NCI-H128 (cell line): ENCODE results near the gene PUSL1.

Source experiments
- DNase-seq: peaks from one replicate; lab custom pipeline; 2025; ENCODE audit not compliant: unreplicated experiment; lab: John Stamatoyannopoulos, UW

The PUSL1 gene

GRCh38 chr1:1351511-1352427 lies 43.4 kb downstream of the PUSL1 start:
- DNase-seq, result no peak

DNA sequence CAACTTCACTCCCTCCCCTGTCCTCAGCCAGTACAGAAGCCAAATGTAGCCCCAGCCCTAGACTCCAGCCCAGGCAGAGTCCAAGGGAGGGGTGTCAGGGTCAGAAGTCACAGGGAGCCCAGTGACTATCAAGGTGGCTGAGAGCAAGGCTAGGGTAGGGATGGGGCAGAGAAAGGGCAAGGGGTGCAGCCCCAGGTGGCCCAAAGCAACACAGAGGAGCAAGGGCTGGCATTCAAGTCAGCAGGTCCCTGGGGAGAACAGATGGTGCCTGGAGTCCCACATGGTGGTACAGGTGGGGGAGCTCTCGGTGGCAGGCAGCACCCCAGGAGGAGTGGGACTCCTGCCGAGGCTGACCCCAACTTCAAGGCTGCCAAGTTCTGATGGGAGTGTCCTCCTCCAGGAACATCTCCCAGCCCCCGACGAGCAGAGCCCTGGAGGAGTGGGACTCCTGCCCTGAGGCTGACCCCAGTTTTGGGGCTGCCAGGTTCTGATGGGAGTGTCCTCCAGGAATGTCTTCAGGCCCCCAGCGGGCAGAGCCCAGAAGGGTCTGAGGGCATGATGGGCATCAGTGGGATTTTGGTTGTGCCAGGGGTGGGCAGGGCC lies 44.5 kb downstream of the PUSL1 start:
- DNase-seq, result no peak

- no peak for DNase-seq
These were observed 45.2 kb downstream of the PUSL1 start for GRCh38 chr1:1353389-1354151.

DNA sequence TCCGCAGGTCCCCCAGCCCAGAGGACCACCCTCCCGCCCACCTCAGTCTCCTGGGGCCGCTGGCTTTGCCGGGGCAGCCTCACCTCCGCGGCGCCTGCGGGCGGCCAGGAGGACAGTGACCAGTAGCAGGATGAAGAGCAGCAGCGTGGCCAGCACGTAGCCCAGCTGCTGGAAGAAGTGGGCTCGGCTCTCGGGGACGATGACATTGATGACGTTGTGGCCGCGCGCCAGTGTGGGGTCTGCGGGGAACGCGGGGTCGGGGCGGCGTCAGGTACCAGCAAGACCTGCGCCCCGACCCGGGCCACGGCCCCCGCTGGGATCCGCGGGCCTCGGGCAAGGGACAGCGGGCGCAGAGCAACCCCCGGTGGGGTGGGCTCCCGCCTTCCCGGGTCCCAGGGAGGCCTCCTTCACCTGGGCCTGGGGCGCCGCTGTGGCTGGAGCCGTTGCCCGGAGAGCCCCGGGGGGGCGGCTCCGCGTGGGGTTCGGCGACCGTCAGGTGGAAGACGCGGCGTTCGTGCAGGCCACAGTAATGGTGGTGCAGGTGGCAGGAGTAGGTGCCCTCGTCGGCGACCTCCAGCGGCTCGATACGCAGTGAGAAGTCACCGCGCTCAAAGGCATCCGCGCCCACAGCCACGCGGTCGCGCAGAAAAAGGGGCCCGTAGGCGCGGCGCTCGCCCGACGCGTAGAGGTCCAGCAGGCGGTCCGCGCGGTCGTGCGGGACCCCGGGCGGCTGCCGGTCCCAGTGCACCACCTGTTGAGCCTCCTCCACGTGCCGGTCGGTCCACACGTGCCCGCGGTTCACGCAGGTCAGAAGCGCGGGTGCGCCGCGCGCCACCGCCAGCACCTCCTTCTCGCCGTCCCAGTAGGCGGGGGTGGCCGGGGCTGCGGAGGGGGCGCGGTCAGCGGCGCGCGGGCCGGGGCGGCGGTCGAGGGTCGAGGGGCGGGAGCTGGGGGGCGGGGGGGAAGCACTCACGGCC lies 46.2 kb downstream of the PUSL1 start:
- no peak for DNase-seq

GRCh38 chr1:1355416-1355815 lies 47.0 kb downstream of the PUSL1 start:
- no peak for DNase-seq

DNA sequence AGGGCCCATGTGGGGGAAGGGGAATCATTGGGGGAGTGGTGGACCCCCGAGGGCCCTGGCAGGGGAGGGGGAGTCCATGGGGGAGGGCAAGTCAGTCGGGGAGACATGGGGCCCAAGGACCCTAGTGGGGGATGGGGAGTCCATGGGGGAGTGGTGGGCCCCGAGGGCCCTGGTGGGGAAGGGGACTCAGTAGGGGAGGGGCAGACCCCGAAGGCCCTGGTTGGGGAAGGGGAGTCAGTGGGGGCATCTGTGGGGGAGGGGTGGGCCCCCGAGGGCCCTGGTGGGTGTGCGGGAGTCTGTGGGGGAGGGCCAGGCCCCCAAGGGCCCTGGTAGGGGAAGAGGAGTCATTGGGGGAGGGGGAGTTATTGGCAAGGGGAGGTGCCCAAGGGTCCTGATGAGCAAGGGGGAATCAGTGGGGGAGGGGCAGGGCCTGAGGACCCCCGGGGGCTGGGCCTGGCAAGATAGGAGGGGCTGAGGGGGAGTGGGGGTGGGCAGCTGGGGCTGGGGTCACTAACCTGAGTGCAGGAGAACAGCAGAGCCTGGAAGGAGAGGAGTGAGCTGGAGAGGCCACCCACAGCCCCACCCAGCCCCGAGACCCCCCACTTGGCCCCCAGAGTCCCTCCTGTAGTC lies 47.9 kb downstream of the PUSL1 start:
- no peak for DNase-seq

DNA sequence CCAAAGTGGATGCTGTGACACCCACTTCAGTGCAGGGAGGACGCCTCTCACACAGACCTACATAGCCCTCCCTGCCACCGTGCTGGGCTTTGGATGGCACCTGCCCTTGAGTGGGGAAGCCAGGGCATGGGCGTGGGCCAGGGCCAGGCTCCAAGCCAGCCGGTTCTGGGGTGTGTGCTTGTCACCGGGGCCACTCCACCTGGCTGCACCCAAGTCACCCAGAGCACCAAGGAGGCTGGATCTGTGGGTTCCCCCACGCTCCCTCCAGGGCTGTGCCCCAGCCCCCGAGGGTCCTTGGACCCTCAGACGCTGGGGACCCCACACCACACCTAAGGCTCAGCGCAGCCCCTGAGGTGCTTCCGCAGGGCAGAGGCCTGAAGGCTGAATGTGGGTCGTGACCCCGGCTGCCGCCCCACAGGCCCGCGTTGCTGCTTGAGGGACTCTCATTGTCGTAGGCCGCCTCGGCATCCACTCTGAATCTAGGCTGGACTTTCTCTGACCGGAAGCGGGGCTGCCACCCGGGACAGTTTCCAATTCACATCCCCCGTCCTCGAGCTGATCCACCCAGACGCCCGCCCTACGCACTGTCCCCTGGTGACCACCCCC lies 48.5 kb downstream of the PUSL1 start:
- no peak for DNase-seq

- DNase-seq, result no peak
These were observed 49.6 kb downstream of the PUSL1 start for GRCh38 chr1:1357871-1358432.

- no peak for DNase-seq
These were observed 50.3 kb downstream of the PUSL1 start, which contains the start of gene MXRA8 for GRCh38 chr1:1358433-1359271. Gene MXRA8, minus strand, starts transcription at chr1:1358555. Its CDS starts 51 bp downstream, at chr1:1358504.

- no peak for DNase-seq
These were observed 50.9 kb downstream of the PUSL1 start for GRCh38 chr1:1359308-1359663.

DNA sequence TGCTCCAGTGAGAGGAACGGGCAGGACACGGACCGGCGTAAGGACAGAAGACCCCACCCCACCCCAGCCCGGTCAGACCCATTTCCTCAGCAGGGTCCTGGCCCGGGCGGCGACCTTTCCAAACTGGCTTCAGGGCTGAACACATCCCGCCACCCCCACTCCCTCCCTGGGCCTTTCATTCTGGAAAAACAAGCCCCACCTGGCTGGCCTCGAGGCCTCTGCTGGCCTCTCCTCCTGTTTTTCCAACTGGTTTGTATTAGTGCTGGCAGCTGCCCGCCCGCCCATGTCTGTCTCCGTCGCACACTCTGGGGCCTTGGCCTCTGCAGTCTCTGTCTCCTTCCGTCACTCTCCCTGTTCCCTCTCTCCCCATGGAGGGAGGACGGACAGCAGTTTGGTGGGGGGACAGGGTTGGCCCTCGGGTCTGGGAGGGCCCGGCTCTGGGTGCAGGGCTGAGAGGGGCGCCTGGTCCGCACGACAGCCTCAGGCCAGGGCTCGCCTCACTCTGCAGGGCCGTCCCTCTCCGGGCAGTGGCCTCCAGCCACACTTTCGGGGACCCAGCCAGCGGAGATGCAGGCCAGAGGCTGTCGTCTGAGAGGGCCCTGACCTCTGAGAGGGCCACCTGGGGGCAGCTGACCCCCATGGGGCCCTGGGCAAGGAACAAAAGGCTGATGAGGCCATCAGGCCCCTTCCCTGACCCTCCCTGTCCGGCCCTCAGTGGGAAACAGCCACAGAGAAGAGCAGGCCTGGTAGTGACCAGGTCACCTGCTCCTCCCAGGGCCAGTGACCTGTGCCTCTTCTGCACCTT lies 51.5 kb downstream of the PUSL1 start:
- DNase-seq, result no peak

- DNase-seq, result no peak
These were observed 52.2 kb downstream of the PUSL1 start for GRCh38 chr1:1360506-1361169.
